ENCODE data around the gene SLC35G4.
"Not testable (repeated sequence)": the region's sequence is repeated elsewhere in the genome, so short reads cannot be mapped to it uniquely, and the experiment has no call there.

The SLC35G4 gene

DNA sequence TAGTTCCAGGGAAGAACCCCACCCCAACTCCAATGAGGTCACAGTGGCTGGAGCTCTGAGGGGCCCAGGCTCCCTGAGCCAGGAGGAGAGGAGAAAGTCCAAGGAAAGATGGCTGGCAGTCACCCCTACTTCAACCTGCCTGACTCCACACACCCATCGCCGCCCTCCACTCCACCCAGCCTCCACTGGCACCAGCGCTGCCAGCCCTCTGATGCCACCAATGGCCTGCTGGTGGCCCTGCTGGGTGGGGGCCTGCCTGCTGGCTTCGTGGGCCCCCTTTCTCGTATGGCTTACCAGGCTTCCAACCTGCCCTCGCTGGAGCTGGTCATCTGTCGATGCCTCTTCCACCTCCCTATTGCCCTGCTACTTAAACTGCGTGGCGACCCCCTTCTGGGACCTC is at the start of gene SLC35G4:
Gene SLC35G4, plus strand, starts transcription at position 109 of the 400 bp plus-strand sequence. Its CDS starts 0 bp downstream, at position 109.
- H3K4me3 ChIP-seq (ENCODE audit: low read length) = not testable (repeated sequence)

DNA sequence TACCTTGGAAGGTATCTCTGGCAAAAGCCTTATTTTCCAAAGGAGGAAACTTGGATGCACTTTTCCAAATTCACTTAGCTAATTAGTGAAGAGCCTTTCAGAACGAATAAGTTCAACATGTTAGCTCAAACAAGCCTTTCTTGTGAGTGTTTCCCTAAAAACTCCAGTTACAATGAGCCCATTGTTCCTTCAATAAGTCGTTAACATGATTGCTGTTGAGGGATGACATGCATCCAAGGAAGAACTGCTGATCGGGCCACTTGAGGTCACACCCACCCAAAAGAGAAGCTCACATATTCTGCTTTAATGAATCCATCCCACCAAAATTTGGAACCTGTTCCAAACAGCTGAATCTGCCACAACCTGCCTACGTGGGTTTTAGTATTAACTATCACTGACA is 48.1 kb upstream of the SLC35G4 start:
- TF ChIP-seq ZNF274 (IDR thresholded peaks at IDR 0.05; ENCODE audit: low read depth, low read length) = no peak
- H3K4me3 ChIP-seq (ENCODE audit: low read length) = no peak overlapping the region

DNA sequence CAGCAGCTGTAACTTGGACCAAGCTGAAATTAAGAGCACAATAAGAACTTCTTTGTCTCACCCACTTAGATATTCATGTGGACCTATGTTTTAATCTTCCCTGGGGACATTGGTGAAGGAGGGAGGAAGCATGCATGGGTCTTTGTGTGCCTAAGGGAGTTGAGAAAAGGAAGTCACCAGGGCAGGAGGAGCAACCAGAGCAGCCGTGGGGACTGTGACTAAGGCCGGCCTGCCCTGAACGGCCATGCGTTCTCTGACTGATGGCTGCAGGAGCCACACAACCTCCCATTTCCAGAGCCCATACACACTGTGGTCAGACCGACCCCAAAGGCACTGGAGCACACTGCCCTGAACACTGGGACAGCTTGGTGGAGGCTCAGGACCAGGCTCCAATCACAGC is 43.7 kb upstream of the SLC35G4 start:
- TF ChIP-seq ZNF274 (IDR thresholded peaks at IDR 0.05; ENCODE audit: low read depth, low read length) = no peak
- no peak overlapping the region for H3K4me3 ChIP-seq (ENCODE audit: low read length)

DNA sequence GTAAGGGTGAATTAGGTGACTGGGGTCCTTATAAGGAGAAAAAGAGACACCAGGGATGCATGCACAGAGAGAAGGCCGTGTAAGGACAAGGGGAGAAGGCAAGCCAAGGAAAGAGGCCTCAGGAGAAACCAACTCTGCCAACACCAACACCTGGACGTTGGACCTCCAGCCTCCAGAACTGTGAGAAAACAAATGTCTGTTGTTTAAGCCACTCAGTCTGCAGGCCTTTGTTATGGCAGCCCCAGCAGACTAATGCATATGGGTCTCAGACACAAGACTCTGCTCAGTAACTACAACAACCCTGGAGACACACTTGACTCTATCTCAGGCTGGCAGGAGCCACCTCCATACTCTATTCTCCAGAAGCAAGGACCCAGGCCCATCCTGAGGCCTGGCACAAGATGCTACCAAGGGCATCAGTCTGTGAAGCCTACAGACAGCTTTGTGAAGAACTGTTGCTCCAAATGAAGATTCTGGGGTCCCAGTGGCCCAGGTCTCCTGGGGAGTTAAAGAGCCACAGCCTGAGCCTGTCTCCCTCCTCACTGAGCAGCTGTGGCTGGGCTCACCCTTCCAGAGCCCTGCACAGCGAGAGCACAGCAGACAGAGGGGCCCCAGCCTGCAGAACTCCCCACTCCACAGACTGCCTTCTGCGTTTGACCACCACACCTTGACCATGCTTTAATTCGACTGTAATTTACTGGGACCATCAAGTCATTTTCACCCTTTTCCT is 43.0 kb upstream of the SLC35G4 start:
- TF ChIP-seq ZNF274 (IDR thresholded peaks at IDR 0.05; ENCODE audit: low read depth, low read length) = no peak
- H3K4me3 ChIP-seq (ENCODE audit: low read length) = no peak overlapping the region

DNA sequence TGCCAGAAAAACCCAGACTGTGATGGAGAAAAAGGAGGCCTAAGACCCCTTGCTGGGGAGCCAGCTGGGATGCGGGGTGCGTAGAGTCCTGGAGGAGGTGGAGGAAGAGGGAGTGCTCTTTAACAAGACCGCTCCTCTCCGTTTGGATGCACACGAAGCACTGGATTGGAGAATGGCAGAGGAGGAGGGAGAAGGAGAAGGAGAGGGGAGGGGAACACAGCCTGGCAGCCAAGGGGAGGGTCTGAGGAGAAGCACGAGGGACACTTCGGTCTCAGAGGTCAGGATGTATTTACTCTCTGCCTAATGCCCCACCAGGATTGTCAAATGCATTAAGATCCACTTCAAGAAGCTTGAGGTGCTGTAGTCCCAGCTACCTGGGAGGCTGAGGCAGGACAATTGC is 42.0 kb upstream of the SLC35G4 start:
- no peak overlapping the region for H3K4me3 ChIP-seq (ENCODE audit: low read length)
- TF ChIP-seq ZNF274 (IDR thresholded peaks at IDR 0.05; ENCODE audit: low read depth, low read length) = no peak

DNA sequence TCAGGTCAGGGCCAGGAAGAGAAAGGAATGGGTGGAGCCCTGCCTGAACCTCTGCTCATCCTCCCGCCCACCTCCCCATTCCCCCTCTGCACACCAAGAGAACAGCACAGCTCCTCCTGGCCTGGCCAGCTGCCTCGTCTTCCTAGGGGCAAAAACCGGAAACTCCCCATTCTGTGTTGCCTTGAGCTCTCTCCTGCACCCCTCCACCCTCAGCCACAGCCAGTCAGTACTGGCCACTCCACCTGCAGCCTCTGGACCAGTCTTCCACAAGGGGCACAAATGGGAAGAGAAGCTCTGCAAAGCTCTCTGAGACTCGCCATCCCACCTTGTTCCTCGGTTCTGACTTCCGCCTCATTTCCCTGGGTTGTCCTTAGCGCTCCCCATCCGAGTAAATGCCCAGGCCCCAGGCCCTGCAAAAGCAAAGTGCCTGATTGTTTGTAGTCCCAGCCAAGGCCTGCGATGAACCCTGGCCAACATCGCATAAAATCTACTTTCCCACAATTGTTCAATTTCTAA is 39.3 kb upstream of the SLC35G4 start:
- no peak for TF ChIP-seq ZNF274 (IDR thresholded peaks at IDR 0.05; ENCODE audit: low read depth, low read length)
- no peak overlapping the region for H3K4me3 ChIP-seq (ENCODE audit: low read length)

DNA sequence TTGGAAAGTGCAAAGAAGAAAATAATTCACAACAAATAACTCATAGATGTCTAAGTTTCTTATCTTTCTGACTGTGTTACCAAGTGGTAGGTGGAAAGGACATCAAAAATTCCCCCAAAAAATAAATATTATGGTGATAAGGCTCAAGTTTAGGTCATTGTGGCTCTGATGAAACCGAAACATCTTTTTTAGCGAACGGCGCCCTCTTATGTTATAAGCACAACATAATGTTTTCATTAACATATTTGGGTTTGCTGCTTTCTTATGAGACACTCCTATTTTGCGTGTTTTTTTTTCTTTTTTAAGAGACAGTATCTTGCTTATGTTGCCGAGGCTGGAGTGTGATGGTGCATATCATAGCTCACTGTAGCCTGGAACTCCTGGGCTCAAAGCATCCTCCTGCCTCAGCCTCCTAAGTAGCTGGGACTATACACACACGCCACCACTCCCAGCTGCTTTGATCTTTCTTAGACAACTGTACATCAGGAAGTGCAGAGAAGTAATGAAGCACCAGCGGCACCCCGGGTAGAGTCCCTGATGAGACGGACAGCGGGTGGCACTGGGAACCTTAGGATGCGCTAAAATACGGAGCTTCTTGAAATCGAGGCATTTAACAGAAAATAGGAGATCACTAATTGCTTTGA is 38.5 kb upstream of the SLC35G4 start:
- no peak for TF ChIP-seq ZNF274 (IDR thresholded peaks at IDR 0.05; ENCODE audit: low read depth, low read length)
- H3K4me3 ChIP-seq (ENCODE audit: low read length) = no peak overlapping the region

DNA sequence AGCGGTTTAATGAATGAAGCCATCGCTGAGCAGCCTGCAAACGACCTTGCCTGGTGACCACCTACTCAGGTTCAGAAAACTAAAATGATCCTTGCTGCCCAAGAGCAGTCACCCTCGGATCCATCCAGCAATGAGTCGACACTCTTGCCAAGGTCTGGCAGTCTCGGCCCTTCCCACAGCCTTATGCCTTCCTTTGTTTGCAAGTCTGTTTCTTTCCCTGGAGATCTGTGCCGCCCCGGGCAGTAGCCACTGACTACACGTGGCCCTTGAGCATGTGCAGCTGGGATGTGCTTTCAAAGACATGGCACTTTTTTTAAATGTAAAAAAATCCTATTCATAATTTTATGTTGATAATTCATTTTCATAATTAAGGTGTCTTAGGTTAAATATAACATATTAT is 37.2 kb upstream of the SLC35G4 start:
- H3K4me3 ChIP-seq (ENCODE audit: low read length) = no peak overlapping the region
- no peak for TF ChIP-seq ZNF274 (IDR thresholded peaks at IDR 0.05; ENCODE audit: low read depth, low read length)

DNA sequence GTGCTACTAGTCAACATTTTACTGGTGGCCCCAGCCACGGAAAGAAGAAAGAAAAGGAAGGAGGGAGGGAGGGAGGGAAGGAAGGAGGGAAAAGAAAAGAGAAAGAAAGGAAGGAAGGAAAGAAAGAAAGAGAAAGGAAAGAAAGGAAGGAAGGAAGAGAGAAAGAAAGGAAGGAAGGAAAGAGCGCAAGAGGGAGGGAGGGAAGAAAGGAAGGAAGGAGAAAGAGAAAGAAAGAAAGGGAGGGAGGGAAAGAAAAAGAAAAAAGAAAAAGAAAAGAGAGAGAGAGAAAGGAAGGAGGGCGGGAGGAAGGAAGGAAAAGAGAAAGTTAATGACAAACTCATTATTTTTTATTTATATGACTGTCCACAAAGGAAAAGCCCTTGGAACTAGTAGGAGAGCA is 34.9 kb upstream of the SLC35G4 start:
- H3K4me3 ChIP-seq (ENCODE audit: low read length) = no peak overlapping the region
- no peak for TF ChIP-seq ZNF274 (IDR thresholded peaks at IDR 0.05; ENCODE audit: low read depth, low read length)

DNA sequence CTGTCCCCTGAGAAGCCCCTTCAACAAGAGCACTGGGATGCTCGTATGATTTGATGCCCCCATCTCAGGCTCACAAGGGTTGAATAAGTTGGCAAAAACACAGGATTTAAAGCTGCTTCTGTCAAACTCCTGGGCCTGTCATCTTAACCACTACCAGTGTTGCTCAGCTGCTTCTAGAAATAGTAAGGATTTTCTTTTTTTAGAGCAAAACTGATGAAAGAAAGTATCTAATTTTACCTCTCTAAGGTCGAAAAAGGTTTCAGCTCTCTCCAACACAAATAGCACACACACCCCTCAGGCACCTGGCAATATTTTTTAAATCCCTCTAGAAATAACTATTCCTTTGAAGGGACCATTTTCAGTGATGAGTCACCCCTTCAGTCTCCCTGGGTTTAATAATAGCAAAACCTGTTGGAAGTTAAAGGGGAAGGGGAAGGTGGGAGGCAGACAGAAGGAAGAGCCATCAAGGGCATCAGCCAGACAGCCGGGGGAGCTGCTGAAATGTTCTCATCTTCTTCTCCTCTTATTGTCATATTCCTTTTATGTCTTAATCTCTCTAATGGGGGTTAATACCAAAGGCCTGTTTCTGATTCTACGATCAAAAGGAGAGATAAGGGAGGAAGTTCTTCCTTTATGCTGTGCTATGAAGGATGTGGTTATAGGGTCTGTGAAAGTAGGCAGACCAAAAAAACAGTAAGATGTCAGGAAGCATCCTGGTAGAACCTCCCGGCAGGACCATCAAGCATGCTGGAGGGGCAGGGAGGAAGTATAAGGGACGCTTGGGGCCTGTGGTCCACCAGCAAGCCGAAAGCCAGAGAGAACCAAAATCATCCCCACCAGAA is 31.9 kb upstream of the SLC35G4 start:
- TF ChIP-seq ZNF274 (IDR thresholded peaks at IDR 0.05; ENCODE audit: low read depth, low read length) = no peak
- H3K4me3 ChIP-seq (ENCODE audit: low read length) = no peak overlapping the region; the same call in 1 of the 2 replicates

DNA sequence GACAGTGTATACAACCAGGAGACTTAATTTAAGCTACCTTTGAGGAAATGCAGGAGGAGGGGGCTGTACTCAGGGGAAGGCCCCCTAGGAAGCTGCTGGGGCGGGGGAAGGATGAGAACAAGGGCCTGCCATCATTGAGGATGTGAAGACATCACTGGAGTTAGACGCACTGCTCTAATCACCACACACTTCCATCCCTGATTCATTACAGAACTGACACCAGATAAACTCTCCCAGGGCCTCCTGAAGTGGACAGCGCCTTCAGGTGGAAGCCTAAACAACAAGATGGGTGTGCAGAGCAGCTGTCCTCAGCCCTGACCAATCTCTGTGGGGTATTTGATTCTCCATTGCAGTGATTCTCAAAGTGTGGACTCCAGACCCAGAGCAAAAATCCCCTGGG is 30.6 kb upstream of the SLC35G4 start:
- H3K4me3 ChIP-seq (ENCODE audit: low read length) = no peak overlapping the region
- no peak for TF ChIP-seq ZNF274 (IDR thresholded peaks at IDR 0.05; ENCODE audit: low read depth, low read length)

DNA sequence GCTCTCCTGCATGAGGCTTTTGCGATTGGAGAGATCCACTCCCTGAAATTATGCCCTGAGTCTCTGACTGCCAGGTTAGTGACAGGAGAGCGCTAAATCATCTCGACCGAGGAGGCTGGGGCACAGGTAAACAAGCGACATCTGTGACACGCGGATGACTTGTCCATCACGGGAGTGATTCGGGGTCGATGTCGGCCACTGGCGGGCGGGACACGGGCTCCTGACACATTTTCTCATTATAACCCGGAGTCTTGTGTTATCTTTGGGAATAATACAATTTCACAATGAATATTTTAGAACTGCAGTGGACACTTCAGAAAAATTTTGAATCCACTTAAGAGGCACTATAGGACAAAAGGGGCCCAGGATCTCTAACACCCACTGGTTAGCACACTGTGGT is 29.5 kb upstream of the SLC35G4 start:
- no peak for TF ChIP-seq ZNF274 (IDR thresholded peaks at IDR 0.05; ENCODE audit: low read depth, low read length)
- no peak overlapping the region for H3K4me3 ChIP-seq (ENCODE audit: low read length)

DNA sequence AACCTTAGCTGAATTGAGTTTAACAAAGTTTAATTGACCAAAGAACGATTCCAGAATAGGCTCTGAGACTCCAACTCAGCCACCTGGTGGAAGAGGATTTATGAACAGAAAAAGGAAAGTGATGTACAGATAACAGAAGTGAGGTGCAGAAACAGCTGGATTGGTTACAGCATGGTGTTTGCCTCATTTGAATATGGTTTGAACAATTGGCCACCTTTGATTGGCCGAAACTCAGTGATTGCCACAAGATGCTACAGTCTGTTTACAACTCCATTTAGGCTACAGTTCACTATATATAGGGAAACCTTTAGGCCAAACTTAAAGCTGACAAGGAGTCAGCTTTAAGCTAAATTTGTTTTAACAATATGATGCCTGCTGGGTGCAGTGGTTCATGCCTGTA is 28.1 kb upstream of the SLC35G4 start:
- no peak for TF ChIP-seq ZNF274 (IDR thresholded peaks at IDR 0.05; ENCODE audit: low read depth, low read length)
- H3K4me3 ChIP-seq (ENCODE audit: low read length) = no peak overlapping the region

DNA sequence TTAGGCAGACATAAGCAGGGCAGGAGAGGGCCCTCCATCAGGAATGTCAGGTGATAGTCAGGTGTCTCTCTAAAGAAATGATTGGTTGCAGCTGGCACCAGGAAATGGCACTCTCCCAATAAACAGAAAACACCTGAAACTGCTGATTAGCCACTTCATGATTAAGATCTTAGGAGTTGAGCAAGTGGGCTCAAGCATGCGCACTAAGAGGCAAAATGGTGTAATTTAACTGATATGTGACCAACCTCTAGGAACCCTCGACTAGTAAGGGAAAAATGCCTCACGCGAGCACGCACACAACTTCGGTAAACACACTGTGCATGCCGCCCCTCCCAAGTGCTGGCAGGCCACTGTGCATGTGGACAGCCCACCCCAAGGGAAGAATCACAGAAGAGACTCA is 23.8 kb upstream of the SLC35G4 start:
- H3K4me3 ChIP-seq (ENCODE audit: low read length) = no peak overlapping the region
- TF ChIP-seq ZNF274 (IDR thresholded peaks at IDR 0.05; ENCODE audit: low read depth, low read length) = no peak

DNA sequence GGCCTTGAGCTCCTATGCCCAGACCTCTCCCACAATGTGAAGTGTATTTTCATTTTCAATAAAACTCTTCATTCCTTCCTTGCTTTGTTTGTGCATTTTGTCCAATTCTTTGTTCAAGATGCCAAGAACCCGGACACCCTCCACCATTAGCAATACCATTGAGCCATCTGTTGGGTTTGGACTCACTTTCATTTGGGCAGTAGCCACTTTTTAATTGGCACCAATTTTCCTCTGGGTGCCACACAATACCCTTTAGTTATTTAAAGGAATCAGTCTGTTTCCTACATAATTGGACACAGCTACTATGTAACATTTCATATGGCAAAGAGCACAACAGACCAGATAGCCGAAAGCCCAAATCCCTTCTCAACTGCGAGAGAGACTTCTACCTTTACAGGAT is 22.5 kb upstream of the SLC35G4 start:
- TF ChIP-seq ZNF274 (IDR thresholded peaks at IDR 0.05; ENCODE audit: low read depth, low read length) = no peak
- no peak overlapping the region for H3K4me3 ChIP-seq (ENCODE audit: low read length)
